Activated T-cell treated with anti-CD3 and anti-CD28 coated beads, Interleukin-2, amount 50 U/mL, for 4 hours (primary cell): ENCODE measurements around the gene CCDC88A. TPM values are rescaled to one million over a fixed set of nuclear protein-coding genes. Genes with fewer than 3 reads are reported as not detected.
"Not testable (repeated sequence)": the region's sequence is repeated elsewhere in the genome, so short reads cannot be mapped to it uniquely, and the experiment has no call there.

Source experiments
- ATAC-seq, 2 donors: fragments of 200-7000 bp; cut with Tn5 transposase; one replicate each; pipeline ENCODE4 v1.10.0; 2021
- DNase-seq: peaks from one replicate; pipeline ENCODE4 v3.0.0-alpha.2; 2020
- H3K27me3 Mint-ChIP-seq: one replicate; pipeline ENCODE4 v1.8.0; 2021; ENCODE audit warnings: low read depth, mixed read lengths
- H3K36me3 Mint-ChIP-seq: one replicate; pipeline ENCODE4 v1.8.0; 2022; ENCODE audit warnings: mixed read lengths; ENCODE audit not compliant: insufficient read depth
- H3K4me1 Mint-ChIP-seq: one replicate; pipeline ENCODE4 v1.8.0; 2021; ENCODE audit warnings: low read depth, mixed read lengths
- H3K4me3 Mint-ChIP-seq: one replicate; pipeline ENCODE4 v1.8.0; 2021; ENCODE audit warnings: mild to moderate bottlenecking, moderate library complexity, mixed read lengths
- H3K9me3 Mint-ChIP-seq: one replicate; pipeline ENCODE4 v1.8.0; 2021; ENCODE audit warnings: mixed read lengths
- total RNA-seq, 3 donors: library from RNA; stranded (reverse); gene quantifications; one replicate each; pipeline ENCODE4 v1.2.1, GENCODE V29; 2021

CCDC88A gene
- total RNA-seq, 3 donors from 2014 or later, result 6.0 to 7.3 (median 6.2) TPM

DNA sequence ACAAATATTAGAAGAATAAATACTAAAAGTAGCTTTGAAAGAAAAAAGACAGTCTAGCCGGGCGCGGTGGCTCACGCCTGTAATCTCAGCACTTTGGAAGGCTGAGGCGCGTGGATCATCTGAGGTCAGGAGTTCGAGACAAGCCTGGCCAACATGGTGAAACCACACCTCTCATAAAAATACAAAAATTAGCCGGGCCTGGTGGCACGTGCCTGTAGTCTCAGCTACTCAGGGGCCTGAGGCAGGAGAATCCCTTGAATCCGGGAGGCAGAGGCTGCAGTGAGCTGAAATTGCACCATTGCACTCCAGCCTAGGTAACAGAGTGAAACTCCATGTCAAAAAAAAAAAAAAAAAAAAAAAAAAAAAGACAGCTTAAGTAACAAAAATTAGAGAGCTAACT is 34.1 kb downstream of the CCDC88A start:
- not testable (repeated sequence) for DNase-seq, H3K4me1 Mint-ChIP-seq

DNA sequence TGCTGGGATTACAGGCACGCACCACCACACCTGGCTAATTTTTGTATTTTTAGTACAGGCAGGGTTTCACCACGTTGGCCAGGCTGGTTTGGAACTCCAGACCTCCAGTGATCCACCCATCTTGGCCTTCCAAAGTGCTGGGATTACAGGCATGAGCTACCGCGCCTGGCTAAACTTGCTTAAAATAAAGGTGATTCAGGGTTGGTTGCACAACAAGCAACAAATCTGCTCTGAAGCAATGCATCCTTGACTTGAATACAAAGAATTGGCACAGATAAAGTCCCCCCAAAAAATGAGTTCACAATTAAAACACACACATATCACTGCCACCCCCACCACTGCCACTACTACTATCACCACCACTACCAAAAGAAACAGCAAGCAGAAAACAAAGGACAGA is 34.9 kb downstream of the CCDC88A start:
- Mint-ChIP-seq H3K9me3 (no peaks in the 10 kb centered on the region), H3K27me3 (no peaks in the 10 kb centered on the region), H3K4me3 (no peak overlapping the region), H3K36me3 (peaks cover 1% of the 10 kb centered on the region), H3K4me1 (no peaks in the 10 kb centered on the region)
- DNase-seq (no peak), ATAC-seq (no peak)

More for the DNA sequence above, 34.1 kb downstream of the CCDC88A start:
- not testable (repeated sequence) for H3K36me3 Mint-ChIP-seq, H3K9me3 Mint-ChIP-seq, H3K4me3 Mint-ChIP-seq, ATAC-seq, H3K27me3 Mint-ChIP-seq

DNA sequence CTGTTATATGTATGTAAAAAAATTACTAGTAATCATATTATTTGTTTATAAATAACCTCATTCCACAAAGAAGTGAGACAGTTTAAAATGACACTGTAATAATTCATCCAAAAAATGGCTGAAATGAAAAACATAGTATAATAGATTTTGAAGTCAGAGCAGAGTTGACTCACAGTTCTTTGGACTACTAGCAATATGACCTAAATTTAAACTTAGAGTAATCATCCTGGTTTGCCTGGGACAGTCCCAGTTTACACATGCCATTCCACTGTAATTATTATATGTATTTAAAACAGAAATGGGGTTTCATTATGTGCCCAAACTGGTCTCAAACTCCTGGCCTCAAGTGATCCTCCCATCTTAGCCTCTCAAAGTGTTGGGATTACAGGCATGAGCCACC is 48.3 kb downstream of the CCDC88A start:
- no peak overlapping the region for H3K4me3 Mint-ChIP-seq
- no peaks in the 10 kb centered on the region for H3K36me3 Mint-ChIP-seq
- H3K27me3 Mint-ChIP-seq, result no peaks in the 10 kb centered on the region
- H3K9me3 Mint-ChIP-seq, result no peaks in the 10 kb centered on the region
- DNase-seq, result no peak
- ATAC-seq, result no peak
- H3K4me1 Mint-ChIP-seq, result no peaks in the 10 kb centered on the region

DNA sequence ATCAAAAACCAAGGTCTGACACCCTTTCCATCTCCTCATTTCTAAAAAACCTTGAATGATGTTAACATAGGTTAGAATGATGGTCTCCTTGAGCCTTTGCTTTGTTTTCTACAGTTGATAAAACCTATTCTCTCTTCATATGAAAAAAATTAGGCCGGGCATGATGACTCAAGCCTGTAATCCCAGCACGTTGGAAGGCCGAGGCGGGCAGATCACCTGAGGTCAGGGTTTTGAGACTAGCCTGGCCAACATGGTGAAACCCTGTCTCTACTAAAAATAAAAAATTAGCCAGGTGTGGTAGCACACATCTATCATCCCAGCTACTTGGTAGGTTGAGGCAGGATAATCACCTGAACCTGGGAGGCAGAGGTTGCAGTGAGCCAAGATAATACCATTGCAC is 49.4 kb downstream of the CCDC88A start:
- Mint-ChIP-seq H3K4me1 (no peaks in the 10 kb centered on the region), H3K4me3 (no peak overlapping the region), H3K27me3 (no peaks in the 10 kb centered on the region), H3K36me3 (no peaks in the 10 kb centered on the region), H3K9me3 (no peaks in the 10 kb centered on the region)
- DNase-seq (no peak), ATAC-seq (no peak)

DNA sequence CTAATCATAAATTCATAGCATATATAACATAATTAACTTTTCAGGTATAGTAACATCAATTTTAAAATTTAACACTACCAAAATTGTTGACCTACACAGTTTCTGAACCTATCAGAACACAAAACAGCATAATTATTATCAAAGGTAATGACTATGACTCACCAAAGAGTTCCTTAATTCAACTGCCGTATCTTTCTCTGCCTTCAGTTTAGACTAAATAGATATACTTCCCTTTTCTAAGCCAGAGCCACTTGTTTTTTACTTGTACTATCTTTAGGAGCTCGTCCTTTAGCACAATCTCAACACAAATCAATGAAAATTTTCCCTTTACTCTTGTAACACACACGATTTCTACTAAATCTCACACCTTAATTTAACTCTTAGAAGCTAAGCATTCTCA is 54.4 kb downstream of the CCDC88A start:
- Mint-ChIP-seq H3K27me3 (no peaks in the 10 kb centered on the region), H3K9me3 (no peaks in the 10 kb centered on the region), H3K36me3 (peaks cover 1% of the 10 kb centered on the region), H3K4me3 (no peak overlapping the region), H3K4me1 (no peaks in the 10 kb centered on the region)
- DNase-seq (no peak), ATAC-seq (no peak)

DNA sequence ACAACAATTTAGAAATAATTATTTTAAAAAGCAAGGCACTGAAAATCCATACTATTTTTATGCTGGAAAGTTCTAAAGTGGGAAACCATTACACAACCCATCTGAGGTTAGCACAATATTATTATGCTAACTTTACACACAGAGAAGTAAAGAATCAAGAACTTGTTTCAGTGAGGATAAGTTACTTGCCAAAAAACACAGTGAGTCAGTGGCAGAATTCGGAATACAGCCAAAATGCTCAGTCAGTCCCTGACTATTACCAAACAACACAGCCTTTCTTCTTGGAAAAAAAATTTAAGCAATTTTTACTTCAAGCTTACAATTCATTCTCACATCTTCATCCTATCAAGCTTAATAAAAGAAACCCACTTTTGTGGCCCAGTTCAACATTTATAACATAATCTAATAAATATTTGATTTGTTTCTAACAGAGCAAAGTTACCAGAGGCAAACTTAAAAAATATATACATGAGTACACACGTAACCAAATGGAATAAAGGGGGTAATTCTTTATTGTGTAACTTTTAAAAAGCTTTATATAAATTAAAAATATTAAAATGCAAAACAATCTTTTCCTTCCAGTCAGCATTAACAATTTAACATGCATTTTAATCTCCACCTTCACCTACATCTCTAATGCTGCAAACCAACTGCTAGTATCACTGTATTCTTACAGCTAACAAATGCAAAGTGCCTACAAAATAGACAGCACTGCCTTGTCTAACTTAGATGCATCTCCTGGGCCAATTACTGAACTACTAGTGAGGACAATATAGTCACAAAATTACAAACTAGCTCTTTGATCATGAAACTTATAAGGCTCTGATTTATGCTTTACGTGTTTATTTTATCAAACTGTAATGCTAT is 55.2 kb downstream of the CCDC88A start:
- H3K27me3 Mint-ChIP-seq, result no peaks in the 10 kb centered on the region
- no peaks in the 10 kb centered on the region for H3K9me3 Mint-ChIP-seq
- DNase-seq (no peak), ATAC-seq (no peak)
- H3K36me3 Mint-ChIP-seq, result peaks cover 2% of the 10 kb centered on the region
- no peak overlapping the region for H3K4me3 Mint-ChIP-seq
- no peaks in the 10 kb centered on the region for H3K4me1 Mint-ChIP-seq

DNA sequence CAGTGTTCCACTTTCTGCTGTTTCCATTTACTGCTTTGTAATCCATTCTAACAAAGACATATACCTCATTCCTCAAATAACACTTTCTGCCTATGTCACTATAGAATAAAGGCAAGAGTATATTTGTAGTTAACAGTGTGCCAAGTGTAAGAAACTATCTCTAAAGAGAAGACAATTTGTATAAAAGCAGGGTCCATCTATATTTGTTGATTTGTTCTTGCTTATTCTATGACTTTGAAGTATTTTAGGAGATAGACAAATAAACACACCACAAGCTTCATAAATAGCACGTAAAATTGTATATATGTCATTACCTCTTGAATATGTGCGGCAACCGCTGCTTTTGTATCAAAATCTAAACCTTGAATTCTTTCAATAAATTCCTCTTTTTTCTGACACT is 56.0 kb downstream of the CCDC88A start:
- Mint-ChIP-seq H3K27me3 (no peaks in the 10 kb centered on the region), H3K4me3 (no peak overlapping the region), H3K4me1 (no peaks in the 10 kb centered on the region), H3K9me3 (no peaks in the 10 kb centered on the region), H3K36me3 (peaks cover 2% of the 10 kb centered on the region)
- no peak for DNase-seq
- ATAC-seq, result no peak

DNA sequence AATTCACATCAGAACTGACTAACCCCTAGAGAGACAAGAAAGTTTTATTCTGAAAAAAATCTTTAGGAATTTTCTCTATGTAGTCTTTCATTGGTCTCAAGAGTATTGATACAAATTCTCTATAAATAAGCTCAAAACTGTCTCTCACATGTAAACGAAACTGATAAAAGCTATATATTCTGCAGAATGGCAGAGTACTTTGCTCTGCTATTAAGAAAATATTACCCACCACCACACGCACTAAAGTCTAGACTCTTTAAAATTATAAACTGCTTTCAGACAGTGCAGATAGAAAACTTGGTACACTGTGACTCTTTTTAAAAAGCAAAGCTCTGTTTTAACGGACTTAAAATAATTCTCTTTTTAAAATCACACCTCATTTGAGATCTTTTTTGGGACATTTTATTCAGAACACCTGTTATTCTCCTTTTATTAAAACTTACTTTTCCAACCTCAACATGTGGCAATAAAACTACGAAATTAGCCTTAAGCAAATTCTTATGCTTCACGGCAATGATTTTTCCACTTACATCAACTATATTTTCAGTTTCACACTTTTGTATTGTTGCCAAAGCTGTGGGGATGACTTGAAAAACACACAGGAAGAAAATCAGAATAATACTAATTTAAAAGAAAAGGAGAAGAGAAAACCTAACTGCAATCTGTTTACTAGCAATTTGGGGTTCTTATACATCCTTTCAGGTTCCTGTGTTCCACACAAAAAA is 58.0 kb downstream of the CCDC88A start:
- ATAC-seq (no peak), DNase-seq (no peak)
- Mint-ChIP-seq H3K4me1 (no peaks in the 10 kb centered on the region), H3K4me3 (no peak overlapping the region), H3K27me3 (no peaks in the 10 kb centered on the region), H3K36me3 (peaks cover 5% of the 10 kb centered on the region), H3K9me3 (no peaks in the 10 kb centered on the region)

DNA sequence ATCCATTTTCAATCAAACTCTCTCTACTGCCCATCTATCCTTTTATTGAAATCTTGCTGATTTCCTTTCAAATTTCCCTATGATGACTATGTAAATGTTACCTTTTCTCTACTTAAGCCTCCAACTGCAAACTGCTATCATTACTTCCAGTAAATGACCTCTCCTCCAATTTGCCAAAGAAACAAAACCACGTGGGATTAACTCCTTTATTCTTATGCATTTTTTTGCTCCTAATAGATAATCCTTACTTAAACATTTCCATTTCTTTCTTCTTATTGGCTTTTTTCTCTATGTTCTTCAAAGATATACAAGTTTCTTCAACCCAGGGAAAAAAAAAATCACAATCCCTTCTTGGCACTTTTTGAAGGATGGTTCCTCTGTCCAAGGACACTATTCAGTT is 61.2 kb downstream of the CCDC88A start:
- Mint-ChIP-seq H3K36me3 (peaks cover 5% of the 10 kb centered on the region), H3K9me3 (no peaks in the 10 kb centered on the region), H3K27me3 (no peaks in the 10 kb centered on the region), H3K4me1 (no peaks in the 10 kb centered on the region), H3K4me3 (no peak overlapping the region)
- ATAC-seq (no peak), DNase-seq (no peak)

DNA sequence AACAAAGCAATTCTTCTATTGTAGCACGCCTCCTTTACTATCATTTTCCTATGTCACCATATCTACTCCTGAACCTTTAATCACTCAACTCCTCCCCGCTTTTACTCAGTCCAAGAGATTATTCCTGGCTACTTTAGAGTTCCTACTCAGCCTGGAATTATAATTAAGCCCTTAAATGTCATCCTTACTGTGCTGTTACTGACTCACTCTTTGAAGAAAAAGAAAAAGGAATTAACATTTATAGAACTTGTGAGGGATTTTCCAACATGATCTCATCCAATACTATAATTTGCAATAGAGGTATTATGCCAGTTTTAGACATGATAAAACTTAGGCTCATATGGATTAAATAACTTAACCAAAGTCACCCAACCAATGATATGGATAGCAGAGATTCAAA is 61.7 kb downstream of the CCDC88A start:
- no peak for ATAC-seq
- no peak for DNase-seq
- Mint-ChIP-seq H3K27me3 (no peaks in the 10 kb centered on the region), H3K4me1 (no peaks in the 10 kb centered on the region), H3K9me3 (no peaks in the 10 kb centered on the region), H3K36me3 (peaks cover 5% of the 10 kb centered on the region), H3K4me3 (no peak overlapping the region)

DNA sequence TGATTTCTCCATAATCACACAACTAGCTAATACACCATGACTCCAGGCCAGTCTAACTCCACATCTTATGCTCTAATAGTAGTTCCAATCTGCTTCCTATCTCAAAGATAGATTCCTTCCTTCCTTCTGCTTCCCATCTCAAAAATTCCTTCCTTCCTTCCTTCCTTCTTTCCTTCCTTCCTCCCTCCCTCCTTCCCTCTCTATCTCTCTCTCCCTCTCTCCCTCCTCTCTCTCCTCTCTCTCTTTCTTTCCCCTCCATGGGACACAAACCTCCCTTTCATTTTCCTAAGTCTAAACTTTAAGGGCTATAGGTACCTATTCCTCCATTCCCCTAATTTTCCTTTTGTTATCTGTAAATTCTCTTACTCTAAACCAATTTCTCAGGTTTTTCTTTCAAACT is 62.5 kb downstream of the CCDC88A start:
- ATAC-seq (no peak), DNase-seq (no peak)
- Mint-ChIP-seq H3K27me3 (no peaks in the 10 kb centered on the region), H3K9me3 (no peaks in the 10 kb centered on the region), H3K4me3 (no peak overlapping the region), H3K4me1 (no peaks in the 10 kb centered on the region), H3K36me3 (peaks cover 5% of the 10 kb centered on the region)

DNA sequence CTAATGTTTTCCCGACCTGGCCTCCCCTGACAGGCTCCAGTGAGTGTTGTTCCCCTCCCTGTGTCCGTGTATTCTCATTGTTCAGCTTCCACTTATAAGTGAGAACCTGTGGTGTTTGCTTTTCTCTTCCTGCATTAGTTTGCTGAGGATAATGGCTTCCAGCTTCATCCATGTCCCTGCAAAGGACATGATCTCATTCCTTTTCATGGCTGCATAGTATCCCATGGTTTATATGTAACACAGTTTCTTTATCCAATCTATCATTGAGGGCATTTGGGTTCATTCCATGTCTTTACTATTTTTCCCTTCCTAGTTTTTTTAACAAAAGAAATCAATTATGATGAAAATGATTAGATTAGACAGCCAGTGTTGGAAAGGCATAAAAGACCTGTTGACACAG is 63.5 kb downstream of the CCDC88A start:
- not testable (repeated sequence) for H3K27me3 Mint-ChIP-seq, H3K4me1 Mint-ChIP-seq, H3K36me3 Mint-ChIP-seq, H3K4me3 Mint-ChIP-seq, DNase-seq, ATAC-seq, H3K9me3 Mint-ChIP-seq

DNA sequence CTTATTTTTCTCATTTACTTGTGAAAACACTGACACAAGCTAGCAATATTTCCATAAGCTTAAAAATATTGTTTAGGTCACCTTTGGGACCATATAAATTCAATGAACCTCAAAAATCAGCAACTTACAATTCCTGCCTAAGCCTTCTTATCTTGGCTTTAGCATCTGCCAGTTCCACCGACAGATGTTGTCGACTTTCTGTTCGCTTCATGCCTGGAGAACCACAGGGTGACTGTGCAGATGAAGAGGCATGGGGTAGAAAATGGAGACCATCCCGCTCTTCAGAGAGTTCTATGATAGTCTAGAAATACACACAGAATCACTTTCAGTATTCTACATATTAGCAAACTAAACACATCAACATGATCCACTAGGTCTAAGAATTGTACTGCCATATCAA is 64.2 kb downstream of the CCDC88A start:
- DNase-seq (no peak), ATAC-seq (no peak)
- Mint-ChIP-seq H3K4me3 (no peak overlapping the region), H3K9me3 (no peaks in the 10 kb centered on the region), H3K4me1 (no peaks in the 10 kb centered on the region), H3K27me3 (no peaks in the 10 kb centered on the region), H3K36me3 (peaks cover 10% of the 10 kb centered on the region)

DNA sequence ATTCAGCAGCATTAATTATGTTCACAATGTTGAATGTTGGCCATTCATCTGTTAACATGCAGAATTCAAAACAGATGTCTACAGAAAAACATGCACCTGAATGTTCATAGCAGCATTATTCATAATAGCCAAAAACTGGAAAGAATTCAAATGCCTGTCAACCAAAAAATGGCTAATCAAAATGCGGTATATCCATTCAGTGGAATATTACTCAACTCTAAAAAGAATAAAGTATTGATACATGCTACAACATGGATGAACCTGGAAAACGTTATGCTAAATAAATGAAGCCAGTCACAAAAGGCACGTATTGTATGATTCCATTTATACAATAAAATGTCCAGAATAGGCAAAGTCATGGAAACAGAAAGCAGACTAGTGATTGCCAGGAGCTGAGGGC is 68.0 kb downstream of the CCDC88A start:
- Mint-ChIP-seq H3K9me3 (no peaks in the 10 kb centered on the region), H3K4me1 (no peaks in the 10 kb centered on the region), H3K27me3 (no peaks in the 10 kb centered on the region), H3K4me3 (no peak overlapping the region), H3K36me3 (peaks cover 5% of the 10 kb centered on the region)
- no peak for DNase-seq
- no peak for ATAC-seq

DNA sequence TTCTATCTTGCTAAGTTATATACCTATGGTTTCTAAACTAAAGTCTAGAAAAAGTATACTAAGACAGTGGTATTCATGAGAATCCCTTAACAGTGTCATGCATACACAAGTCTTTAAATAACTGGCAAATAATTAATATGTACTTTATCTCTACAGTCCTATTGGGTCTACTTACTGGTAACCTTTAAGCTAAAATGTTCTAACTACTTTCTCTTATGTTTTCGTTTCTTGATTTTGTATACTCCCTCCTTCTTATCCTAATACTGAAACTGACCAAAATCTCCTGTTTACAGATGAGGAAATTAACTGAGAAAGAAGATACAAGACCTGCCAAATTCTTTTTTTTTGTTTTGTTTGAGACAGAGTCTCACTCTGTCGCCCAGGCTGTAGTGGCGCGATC is 74.6 kb downstream of the CCDC88A start:
- H3K27me3 Mint-ChIP-seq, result no peaks in the 10 kb centered on the region
- H3K4me1 Mint-ChIP-seq, result no peaks in the 10 kb centered on the region
- H3K36me3 Mint-ChIP-seq, result peaks cover 2% of the 10 kb centered on the region
- DNase-seq, result no peak
- H3K4me3 Mint-ChIP-seq, result no peak overlapping the region
- H3K9me3 Mint-ChIP-seq, result no peaks in the 10 kb centered on the region
- ATAC-seq, result no peak
